Daoy (cell line): ENCODE measurements around the gene RPS28. TPM values are rescaled to one million over a fixed set of nuclear protein-coding genes. Genes with fewer than 3 reads are reported as not detected.
A peak's percentile ranks its signal among the peaks of the same experiment; 100 is the strongest.
"Not testable (repeated sequence)": the region's sequence is repeated elsewhere in the genome, so short reads cannot be mapped to it uniquely, and the experiment has no call there.

ENCODE experiments used
- DNase-seq: peaks from one replicate; pipeline ENCODE4 v3.0.0-alpha.2; 2015; ENCODE audit warnings: low read depth
- total RNA-seq: library from RNA; depleted of rRNA; stranded (reverse); fragments of >200 nt; shearing (Covaris generic); gene quantifications from 2 replicates; pipeline ENCODE4 v1.2.3, GENCODE V29; 2014; rRNA removed

Gene RPS28
- 153 and 281 TPM in 2 replicates for total RNA-seq

DNA sequence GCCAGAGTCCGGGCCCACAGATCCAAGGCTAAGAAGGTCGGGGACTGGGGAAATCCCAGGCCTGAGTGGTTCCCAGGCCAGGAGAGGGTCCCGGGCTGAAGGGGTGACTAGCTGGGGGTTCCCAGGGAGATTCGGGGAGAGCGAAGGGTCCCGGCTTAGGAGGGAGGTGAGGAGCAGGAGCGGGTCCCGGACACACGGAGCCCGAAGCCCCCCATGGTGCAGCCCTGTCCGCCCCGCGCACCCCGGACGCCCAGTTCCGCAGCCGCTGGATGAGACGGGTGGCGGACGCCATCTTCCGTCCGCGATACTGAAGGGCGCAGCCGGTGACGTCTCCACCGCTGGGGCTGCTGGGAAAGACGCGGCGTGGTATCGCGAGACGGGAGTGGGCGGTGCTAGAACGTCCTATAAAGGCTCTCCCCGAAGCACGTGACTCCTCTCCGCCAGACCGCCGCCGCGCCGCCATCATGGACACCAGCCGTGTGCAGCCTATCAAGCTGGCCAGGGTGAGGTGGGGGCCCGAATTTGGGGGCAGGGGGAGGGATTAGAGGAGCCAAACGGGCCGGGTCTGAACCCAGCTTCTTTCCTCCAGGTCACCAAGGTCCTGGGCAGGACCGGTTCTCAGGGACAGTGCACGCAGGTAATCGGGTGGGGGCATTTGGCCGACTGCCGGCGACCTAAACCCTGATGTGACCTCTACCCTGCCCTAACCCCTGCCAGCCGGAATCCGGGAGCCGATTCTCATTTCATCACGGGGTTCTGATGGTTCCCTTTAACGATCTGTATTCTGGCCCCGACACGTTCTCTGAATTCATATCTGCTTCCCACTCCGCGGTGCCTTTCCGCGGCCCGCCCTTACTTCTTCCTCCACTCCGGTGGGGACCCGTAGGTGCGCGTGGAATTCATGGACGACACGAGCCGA, at the start of gene RPS28, which contains the start of gene NDUFA7:
RPS28 (plus strand) TSS at position 430 of the 919 bp plus-strand sequence; CDS start at position 465, 35 bp downstream.
NDUFA7 (minus strand) TSS at position 309 of the 919 bp plus-strand sequence; CDS start at position 292, 17 bp downstream.
- peak; percentile 98 for DNase-seq

DNA sequence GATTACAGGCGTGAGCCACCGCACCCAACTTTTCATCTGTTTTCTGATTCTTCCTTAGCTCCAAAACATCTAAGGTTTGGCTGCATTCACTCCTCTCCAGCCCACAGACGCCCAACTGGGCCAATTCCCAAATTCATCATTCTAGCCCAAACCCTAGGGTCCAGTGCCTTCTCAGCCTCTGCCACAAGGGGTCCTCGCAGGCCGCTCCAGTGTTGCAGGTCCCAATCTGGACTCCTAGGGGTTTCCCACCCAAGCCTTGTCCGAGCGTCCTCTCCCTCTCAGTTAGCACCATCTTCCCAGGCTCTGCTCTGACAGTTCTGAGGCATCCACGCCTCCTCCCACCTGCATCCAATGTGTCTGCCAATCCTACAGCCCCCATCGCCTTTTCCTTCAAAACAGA, 44.8 kb upstream of the RPS28 start:
- DNase-seq = not testable (repeated sequence)

DNA sequence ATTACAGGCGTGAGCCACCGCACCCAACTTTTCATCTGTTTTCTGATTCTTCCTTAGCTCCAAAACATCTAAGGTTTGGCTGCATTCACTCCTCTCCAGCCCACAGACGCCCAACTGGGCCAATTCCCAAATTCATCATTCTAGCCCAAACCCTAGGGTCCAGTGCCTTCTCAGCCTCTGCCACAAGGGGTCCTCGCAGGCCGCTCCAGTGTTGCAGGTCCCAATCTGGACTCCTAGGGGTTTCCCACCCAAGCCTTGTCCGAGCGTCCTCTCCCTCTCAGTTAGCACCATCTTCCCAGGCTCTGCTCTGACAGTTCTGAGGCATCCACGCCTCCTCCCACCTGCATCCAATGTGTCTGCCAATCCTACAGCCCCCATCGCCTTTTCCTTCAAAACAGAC, 30.0 kb upstream of the RPS28 start:
- not testable (repeated sequence) for DNase-seq

DNA sequence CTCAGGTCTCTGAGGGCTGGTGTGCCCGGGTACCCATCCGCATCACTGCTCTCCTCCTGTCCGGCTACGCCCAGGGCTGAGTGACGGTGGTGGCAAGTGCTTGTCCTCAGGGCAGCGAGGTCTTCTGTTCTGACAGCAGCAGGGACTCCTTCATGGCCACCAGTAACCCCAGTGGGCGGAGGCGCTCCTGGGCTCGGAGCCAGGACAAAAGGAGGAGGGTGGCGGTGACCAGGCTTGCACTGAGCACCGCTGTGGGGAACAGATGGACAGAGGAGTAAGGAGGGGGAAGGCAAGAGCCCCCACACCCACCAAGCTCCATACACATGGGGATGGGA, 19.0 kb upstream of the RPS28 start:
- DNase-seq = no peak

DNA sequence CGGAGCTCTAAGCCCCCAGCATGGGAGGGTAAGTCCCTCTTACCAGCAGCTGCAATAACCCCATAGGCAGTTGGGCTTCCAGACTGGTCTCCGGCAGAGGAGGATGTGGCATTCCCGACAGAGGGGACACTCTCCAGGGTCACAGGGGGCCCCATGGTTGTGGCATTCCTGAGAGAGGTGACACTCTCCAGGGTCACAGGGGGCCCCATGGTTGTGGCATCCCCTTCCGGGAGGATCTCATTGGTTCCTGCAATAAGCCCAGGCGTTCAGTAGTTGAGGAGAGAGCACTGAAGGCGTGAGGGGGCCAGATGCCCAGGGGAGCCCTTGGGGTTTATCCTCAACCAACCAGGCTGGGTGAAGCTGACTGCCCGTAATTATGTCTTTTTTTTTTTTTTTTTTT, 18.6 kb upstream of the RPS28 start:
- DNase-seq = no peak

DNA sequence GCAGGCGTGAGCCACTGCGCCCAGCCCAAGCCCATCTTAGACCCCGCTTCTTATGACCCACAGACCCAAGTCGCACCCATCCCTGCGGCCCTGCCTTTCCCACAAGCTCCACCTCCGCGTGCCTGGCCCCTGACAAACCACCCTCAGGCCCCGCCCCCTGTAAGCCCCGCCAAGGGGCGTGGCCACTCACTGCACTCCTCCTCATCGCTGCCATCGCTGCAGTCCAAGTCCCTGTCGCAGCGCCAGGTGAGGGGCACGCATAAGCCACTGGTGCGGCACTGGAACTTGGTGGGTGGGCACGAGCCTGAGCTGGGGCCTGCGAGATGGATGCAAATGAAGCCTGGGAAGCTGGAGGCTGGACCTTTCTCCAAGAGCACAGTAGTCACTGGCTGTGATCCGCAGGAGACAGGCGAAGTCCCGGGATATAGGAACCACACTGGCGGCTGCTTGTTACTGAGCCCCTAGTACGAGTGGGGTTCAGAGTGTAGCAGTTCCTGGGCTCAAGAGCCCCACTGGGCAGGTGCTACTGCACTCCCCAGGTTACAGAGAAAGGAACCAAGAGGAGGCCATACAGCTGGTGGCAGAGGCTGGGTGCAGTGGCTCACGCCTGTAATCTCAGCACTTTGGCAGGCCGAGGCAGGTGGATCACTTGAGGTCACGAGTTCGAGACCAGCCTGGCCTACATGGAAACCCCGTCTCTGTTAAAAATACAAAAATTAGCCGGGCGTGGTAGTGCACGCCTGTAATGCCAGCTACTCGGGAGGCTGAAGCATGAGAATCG, 16.3 kb upstream of the RPS28 start:
- DNase-seq = peak; percentile 39

DNA sequence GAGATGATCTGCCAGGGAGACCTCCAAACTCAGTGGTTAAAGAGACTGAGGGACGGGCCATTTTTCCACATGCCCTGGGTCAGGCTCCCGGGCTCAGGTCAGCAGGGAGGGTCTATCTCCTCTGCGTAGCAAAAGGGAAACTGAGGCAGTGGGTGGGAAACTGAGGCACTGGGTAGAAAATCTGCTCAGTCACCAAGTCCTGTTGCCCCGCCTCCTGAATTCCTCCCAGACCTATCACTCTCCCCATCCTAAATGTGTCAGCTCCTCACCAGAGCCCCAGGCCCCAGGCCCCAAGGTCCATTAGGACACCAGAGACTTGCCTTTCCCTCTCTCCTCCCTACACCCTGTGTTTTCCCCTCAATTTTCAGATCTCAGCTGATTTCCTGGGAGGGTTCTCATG, 15.5 kb upstream of the RPS28 start:
- DNase-seq = no peak

DNA sequence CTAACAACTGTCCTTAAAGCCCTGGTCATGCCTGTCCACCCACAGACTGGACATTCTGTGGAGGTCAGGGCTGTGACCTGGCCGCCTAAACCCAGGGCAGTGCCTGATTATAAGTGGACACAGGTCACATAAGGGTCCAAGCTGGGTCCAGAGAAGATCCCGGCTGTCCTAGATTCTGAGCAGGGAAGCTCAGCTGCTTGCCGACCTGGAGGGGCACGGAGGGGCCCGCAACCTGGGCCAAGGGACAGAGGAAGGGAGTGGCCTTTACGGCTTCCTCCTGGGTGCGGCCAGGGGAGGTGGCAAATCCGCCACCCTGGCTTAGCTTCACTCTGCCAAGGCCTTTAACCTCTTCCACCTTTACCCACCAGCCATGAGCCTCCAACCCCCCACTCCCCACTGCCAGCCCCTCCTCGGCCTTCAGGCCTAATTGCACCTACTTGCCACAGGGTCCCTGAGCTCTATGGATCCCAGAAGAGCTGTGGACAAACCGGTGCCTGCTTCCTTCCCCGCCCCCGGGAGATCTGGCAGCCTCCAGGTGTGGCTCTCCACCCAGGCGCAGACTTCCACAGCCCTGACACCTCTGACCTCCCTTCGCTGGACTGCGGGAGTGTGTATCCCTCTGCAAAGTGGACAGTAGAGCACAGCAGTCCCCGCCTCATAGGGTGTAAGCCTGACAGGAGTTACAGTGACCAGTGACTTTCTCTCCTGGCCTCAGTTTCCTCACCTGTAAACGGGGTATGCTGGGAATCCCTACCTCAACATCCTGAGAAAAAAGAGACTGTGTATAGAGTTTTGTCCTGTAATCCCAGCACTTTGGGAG, 14.9 kb upstream of the RPS28 start:
- no peak for DNase-seq

DNA sequence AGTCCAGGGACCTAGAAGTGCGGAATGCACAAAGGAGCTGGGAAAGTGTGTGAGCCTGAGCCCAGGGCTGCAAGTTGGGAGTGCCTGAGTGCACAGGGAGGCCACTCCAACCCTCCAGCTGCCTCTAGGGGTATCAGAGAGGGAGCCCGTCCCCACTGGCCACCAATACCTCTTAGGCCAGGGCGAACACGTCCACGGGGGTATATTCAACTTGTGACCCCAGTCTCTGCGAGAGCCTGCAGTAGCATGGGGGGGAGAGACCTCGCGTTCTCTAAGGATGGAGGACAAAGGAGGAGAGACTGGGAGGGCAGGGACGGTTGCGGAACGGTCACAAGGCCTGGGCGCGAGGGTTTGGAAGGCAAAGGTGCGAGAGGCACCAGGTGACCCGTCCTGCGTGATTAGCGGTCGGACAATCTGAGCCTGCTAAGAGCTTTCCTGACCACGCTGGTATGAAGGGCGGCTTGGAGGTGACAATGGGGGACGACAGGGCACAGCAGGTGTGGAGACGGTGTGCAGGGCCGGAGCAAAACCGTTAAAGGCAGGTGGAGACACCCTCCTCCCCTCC, 13.8 kb upstream of the RPS28 start:
- DNase-seq = peak; percentile 23

DNA sequence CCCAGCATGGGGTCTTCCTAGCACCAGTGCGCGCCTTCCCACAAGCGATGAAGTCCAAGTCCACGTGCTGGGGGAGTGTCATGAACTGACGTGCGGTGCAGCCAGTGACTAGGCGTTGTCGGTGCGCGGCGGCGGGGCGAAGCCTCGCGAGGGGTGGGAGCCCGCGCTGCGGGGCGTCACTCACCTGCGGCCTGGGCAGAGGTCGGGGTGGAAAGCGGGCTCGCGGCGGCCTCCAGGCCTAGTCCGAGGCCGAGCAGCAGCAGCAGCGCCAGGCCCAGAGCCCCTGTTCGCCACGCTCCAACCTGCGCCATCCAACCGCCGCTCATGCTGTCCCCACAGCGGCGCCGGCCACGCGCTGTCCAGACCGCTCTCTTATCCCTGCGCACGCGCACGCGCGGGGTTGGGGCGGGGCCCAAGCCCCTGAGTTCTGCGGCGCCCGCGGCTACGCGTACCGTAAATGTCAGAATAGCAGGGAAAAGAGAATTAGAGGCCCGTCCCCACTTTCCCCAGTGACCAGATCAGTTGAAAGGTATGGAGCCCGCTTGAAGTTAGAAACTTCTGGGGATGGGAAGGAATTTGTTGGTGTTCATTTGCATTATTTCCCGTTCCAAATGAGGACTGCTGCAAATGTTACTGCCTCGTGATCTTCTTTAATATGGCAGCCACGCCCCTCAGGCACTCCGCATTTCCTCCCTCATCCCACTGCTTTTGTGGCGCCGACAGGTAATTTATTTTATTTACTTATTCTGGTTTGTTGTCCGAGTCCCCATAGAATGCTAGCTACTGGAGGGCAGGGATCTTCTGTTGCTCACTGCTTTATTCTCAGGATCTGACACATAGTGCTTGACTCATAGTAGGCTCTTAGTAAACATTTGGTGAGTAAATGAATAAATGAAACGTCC, 13.1 kb upstream of the RPS28 start, which contains the start of gene CD320:
CD320 (minus strand) TSS at position 394 of the 902 bp plus-strand sequence; CDS start at position 326, 68 bp downstream.
- peak; percentile 95 for DNase-seq

DNA sequence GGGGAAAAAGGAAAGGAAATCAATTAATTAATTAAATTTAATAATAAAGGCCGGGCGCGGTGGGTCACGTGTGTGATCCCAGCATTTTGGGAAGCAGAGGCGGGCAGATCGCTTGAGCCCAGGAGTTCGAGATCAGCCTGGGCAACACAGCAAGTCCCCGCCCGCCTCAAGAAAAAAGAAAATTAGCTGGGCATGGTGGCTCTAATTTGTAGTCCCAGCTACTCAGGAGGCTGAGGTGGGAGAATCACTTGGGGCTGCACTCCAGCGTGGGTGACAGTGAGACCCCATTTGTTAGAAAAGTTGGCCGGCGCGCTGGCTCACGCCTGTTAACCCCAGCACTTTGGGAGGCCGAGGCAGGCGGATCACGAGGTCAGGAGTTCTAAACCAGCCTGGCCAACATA, 12.4 kb upstream of the RPS28 start:
- DNase-seq = no peak

DNA sequence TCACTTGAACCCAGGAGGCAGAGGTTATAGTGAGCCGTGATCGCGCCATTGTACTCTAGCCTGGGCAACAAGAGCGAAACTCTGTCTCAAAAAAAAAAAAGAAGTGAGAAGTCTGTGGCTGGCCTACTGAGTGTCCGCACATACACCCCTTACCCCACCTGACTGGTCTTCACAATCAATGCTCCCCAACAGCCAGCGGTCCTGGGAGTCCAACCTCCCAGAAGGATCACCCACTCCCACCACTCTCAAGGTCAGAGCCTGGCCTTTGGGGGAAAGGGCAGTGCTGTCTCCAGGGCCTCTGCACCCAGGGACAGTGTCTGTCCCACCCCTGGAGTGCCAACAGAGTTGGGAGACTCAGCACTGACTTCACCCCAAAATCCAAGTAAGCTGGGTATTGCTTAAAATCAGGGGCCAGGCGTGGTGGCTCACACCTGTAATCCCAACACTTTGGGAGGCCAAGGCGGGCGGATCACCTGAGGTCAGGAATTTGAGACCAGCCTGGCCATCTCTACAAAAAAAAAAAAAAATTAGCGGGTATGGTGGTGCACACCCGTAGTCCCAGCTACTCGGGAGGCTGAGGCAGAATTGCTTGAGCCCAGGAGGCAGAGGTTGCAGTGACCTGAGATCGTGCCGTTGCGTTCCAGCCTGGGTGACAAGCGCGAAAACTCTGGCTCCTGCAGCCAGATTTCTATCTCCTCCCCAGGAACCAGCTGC, 10.8 kb upstream of the RPS28 start:
- DNase-seq = no peak

DNA sequence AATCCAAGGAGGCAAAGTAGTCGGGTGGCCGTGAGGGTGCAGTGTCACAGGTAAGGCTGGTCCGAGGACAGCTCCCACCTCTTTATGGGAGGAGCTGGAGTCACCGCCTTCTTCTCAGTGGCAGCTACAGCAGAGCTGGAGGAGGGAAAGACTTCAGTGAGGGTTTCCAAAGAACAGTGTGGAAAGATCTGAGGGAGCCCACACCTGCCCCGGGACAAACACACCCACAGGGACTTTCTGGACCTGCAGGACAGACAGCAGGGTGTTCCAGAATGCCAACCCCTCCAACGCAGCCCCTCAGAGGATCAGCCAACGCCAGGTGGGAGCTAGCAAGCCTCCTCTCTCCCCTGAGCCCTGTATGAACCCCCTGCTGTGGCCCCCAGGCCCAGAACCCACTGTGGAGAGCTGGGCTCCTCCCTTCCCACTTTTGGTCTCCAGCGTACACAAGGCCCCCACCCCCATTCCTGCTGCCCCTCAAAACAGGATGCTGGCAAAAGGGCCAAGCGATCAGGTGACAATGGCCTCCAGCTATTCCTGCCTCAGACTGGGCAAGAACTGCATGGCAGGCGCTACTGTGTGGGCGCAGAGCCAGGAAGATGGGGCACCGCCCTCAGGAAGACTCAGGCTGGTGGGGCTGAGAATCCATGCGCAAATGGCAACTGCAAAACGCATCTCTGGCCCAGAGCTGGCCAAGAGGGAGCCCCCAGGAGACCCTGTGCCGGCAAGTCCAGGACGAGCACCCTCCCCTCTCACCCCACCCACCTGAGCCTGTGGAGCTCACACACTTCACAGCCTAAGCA, 9.6 kb upstream of the RPS28 start:
- DNase-seq = peak; percentile 30

DNA sequence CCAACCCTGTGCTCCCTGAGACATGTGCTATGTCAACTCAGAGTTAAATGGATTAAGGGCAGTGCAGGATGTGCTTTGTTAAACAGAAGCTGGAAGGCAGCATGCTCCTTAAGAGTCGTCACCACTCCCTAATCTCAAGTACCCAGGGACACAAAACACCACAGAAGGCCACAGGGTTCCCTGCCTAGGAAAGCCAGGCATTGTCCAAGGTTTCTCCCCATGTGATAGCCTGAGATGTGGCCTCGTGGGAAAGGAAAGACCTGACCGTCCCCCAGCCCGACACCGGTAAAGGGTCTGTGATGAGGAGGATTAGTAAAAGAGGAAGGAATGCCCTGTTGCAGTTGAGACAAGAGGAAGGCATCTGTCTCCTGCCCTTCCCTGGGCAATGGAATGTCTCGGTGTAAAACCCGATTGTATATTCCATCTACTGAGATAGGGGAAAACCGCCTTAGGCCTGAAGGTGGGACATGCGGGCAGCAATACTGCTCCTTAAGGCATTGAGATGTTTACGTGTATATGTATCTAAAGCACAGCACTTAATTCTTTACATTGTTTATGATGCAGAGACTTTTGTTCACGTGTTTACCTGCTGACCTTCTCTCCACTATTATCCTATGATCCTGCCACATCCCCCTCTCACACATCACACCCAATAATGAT, 6.2 kb upstream of the RPS28 start:
- not testable (repeated sequence) for DNase-seq

DNA sequence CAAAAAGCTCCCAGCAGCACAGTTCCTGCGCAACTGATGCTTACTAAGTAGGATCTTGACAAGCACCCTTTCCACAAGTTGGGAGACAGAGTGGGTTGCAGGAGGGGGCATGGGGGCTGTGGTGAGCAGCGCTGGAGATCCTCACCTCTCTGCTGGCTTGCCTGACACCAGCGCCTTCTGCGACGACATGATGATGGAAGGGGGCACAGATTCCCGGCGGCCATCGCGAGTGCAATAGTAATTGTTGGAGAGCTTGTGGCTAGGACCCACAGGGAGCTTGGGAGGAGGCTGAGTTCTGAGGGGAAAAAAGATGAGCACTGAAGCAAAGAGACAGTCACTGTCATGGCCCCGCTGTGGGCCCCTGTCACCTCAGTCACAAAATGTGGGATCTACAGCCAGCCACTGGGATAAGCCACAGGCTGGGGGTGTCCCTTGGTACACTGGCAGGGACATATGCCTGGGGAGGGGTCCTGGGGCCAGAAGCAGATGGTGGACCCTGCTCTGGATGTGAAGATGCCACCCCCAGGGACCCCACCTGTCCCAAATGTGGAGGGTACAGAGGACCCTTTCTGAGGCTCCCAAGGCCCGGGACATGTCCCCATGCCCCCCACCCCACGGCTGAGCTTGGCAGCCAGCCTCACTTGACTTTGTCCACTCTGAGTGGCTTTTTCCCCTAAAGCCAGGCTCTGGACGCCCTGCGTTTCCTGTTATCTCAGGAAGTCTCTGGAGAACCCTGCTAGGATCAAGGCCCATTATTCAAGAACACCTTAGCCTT, 4.8 kb upstream of the RPS28 start:
- no peak for DNase-seq

DNA sequence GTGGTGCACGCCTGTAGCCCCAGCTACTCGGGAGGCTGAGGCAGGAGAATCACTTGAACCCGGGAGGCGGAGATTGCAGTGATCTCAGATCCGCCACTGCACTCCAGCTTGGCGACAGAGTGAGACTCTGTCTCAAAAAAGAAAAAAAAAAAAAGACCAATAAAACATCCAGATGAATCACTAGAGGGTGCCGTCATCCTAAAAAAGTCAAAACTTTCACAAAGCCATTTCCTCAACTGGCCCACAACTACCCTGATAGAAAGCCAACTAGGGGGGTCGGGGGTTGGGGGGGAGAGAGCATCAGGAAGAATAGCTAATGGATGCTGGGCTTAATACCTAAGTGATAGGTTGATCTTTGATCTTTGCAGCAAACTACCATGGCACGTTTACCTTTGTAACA, 2.5 kb upstream of the RPS28 start:
- not testable (repeated sequence) for DNase-seq

DNA sequence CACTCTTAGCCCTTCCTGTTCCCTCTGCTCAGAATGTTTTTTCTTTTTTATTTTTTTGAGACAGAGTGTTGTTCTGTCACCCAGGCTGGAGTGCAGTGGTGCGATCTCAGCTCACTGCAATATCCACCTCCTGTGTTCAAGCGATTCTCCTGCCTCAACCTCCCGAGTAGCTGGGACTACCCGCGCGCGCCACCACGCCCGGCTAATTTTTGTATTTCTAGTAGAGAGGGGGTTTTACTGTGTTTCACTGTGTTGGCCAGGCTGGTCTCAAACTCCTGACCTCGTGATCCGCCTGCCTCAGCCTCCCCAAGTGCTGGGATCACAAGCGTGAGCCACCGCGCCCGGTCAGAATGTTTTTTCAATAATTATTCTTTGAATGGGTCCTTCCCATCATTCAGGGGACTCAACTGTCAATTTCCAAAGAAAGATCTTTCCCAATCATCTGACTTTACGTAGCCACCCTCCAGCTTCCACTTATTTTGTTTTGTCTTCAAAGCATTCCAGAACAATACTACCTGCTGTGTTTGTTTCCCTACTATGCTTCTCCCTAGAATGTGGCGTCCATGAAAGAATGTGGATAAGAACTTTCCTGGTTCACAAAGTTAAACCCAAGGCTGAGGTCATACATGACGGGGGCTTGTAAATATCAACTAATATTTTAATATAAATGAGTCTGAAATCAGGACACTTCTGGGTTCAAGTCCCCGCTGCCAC, 1.3 kb upstream of the RPS28 start:
- DNase-seq = no peak
